HUDEP-2 (cell line): ENCODE data around the gene FAM72D.
"Not testable (repeated sequence)": the region's sequence is repeated elsewhere in the genome, so short reads cannot be mapped to it uniquely, and the experiment has no call there.

Source experiments
- DNase-seq, 76 experiments: peaks; one replicate each; lab custom pipeline; 2025; ENCODE audit not compliant: unreplicated experiment in 76 of 76; lab: John Stamatoyannopoulos, UW

Gene FAM72D

DNA sequence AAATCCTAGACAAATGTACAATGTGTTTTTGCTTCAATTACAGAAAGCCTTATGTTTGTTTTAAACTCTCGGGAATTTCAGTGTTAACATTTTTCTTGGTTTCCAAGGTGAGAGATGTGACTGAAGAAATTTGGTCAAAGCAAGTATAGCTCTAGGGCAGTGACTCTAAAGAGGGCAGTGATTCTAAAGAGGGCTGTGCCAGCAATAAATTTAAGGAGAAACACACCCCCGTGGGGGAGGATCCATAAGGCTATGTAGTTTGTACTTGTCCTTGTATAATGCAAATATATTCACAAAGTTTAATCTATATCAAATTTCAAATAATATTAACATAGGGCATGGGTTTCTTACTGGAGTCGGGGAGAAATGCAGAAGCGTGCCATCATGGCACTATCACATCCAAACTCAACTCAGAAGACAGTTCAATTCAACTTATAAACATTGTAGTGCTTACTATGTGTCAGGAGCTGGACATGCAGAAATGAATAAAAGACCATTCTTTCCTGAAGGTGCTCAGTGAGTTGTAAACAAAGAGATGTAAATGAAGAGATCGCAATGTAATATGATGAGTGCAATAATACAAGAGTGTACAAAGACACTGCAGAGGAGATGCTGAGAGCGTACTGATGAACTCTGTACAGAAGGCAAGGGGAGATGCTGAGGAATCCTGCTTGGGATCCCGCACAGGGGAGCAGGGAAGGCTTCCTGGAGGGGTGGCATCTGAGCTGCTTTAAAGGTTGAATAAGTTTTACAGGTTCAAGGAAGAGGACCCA lies 13.1 kb upstream of the FAM72D start:
- not testable (repeated sequence) for DNase-seq

DNA sequence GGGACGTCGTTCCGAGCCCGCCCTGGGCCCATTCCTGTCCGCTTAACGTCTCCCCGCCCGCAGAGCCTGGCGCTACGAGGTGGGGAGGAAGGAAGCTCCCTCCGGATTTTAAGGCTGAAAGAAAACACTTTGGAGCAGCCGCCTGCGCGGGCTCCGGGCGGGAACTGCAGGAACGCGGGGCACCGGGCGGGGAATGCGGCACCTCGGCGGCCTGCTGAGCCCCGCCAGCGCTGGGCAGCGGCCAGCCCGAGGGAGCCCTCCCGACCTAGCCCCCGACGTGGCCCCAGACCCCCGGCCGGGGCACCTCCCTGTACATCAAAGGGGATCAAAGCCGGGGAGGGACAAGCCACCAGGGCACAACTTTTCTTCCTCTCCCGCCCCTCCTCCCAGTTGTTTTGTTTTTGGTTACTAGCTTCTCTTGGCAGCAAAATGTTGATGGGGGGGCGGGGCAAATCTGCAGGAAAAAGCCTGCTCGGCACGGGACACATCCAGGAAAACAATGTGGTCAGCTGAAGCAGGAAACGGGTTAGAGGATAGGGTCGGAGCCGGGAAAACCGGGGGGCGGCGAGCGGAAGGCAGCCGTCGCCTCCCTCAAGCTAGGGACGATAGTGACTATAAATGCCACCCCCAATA lies 2.1 kb upstream of the FAM72D start:
- DNase-seq = not testable (repeated sequence)

DNA sequence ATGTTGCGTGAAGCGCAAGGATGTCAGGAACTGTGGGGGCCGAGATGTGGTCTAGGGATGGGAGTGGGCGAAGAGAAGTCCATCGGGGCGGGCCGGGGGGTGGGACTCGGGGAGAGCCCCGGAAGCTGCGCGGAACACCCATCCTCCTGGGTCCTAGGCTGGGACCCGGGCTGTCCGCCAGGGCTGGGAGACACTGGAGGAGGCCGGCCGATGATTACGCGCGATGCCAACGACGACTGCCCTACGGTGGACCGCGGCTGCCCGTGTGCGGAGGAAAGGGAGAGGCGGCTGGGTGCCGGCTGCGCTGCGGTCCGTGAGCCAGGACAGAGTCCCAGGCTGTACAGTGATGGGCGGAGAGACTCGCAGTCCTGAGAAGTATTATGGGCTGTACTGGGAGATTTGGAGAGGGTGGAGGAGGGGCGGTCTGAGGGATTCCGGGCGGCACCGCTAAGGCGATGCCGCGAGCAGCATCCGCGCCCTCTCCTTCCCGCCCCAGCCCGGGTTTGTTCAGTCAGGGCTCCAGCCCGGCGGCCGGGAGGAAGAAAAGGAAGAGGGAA lies 1.0 kb upstream of the FAM72D start:
- DNase-seq = not testable (repeated sequence)

DNA sequence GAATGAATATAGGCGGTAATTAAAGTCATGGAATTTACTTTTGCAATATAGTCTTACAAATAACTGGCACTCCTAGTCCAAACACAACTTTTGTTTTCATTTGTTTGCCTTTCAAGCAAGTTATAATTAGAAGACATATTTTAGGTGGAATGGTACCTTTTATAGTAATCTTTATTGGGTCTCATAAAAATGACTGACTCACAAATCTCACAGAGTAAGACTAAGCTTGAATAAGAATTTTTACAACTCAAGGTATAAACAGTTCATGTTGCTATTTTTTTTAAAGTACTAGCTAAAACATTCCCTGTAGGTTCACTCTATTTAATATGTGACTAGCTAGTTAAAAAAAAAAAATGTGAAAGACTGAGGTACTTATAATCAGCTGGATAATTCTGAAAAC lies 6.0 kb downstream of the FAM72D start:
- not testable (repeated sequence) for DNase-seq

DNA sequence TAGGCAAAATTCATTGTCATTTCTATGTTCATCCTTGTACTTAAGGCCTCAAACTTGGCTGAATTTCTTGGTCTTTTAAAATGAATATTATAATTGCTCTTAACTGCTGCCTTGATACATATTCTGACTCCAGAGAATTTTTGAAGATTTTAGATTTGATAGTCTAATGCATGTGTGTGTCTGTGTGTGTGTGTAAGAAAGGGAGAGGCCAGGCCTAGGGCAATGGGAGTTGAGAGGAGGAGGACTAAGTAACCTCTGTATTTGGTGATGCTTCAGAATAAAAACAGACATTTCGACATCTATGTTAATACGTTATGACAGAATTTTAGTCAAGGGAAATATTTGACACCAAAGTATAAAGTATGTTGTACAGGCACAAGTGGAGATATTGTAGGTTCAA lies 7.5 kb downstream of the FAM72D start:
- not testable (repeated sequence) for DNase-seq

DNA sequence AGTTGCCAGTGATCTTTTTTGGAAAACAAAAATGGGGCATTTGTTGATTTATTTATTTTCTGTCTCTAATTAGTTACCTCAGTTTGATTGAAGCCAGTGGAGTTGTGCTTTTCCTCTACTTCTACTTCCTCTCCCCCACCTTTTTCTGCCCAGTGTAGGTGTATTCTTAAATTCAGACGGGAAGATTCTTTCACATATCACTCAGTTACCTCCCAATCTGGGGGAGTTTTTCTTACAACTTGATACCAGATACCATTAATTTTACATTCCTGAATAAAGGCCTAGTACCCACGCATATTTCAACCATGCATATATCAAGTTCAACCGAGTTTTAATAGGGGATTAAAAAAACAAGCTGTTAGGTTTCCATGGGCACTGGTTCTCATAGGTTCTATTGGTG lies 15.9 kb downstream of the FAM72D start:
- not testable (repeated sequence) for DNase-seq

DNA sequence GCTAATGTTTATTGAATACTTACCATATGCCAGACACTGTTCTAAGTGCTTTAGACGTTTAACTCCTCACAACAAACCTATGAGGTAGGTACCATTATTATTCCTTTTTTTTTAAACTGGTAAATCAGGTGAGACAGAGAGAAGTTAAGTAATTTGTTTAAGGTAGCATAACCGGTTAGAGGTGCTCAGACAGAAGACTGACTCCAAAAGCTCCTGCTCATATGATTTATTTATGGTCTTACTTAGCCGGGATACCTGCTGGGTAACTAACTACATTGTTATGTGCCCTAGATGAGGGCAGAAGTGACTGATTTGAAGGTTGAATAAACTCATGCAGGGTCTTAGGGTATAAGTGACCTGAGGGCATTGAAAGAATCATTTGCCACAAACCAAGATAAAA lies 16.9 kb downstream of the FAM72D start:
- not testable (repeated sequence) for DNase-seq

DNA sequence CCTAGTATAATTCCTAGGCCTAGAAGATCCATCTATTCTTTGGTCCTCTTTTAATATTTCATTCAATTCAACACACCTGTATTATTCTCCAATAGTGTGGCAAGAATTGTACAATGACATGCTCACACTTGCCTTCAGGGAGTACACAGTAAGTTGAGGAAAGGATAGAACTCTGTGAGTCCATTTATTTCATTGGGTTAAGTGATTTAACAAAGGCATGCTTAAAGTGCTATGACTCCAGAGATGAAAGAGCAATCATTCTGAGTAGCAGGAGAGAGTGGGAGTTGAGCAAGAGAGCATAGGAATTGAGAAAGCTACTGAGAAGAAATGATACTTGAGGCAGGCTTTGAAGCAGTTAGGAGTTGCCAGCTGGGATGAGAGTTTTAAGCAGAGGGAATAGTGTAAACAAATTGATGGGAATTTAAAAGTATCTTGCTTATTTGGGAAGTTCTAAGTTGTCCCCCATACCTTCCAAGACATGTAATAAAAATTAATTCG lies 18.8 kb downstream of the FAM72D start:
- not testable (repeated sequence) for DNase-seq

DNA sequence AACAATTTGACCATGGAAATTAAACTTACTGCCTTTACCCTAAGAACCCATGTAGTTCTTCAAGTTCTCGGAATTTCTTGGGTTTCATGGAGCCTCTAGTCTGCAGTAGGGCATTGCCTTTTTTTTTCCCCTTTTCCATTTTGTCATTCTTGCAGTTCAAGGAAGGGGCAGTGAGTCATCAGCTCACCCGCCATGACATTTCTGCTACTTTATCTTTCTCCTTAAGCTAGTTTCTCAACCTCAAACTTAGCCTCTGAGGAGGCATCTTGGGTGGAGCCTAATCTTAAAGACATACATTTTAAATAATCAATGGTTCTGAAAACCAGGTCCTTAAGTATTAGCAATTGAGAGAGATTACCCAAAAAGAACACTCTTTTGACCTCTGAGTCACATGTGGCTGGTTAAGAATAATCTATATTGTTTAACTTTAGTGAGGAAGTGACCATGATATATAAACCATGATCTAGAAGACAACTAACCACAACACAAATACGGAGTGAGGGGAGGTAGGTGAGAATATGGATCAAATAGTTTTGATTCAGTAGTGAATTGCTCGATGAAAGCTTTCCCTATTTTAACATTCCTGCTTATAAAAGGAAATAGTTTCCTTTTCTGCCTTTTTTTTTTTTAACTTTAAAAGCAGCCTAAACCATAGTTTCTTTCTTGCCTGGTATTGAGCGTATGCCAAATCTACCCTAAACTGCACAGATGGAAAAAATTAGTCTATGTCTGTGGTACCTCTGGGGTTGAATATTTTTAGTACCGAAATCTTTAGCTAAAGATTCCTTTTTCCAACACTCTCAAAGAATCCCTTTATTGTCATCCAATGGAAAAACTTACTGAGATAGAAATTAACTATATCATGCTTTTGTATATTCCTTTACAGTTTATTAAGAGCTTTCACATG lies 20.1 kb downstream of the FAM72D start:
- DNase-seq = not testable (repeated sequence)

DNA sequence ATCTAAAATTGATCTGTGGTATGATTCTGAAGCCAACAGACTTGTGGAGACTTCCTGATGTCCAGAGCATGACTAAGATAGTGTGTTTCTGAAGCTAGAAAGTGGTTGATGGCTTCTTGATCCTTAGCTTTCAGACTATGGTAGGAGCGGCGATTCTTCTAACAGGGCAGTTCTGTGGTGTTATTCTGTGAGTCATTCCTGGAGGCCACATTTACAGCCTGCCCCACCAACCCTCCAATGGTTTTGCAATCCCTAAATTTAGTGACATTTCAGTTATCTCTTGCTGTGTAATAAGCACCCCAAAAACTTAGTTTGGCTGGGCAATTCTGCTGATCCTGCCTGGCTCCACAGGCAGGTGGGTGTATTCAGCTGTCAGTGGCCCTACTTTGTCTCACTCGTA lies 24.1 kb downstream of the FAM72D start:
- not testable (repeated sequence) for DNase-seq

DNA sequence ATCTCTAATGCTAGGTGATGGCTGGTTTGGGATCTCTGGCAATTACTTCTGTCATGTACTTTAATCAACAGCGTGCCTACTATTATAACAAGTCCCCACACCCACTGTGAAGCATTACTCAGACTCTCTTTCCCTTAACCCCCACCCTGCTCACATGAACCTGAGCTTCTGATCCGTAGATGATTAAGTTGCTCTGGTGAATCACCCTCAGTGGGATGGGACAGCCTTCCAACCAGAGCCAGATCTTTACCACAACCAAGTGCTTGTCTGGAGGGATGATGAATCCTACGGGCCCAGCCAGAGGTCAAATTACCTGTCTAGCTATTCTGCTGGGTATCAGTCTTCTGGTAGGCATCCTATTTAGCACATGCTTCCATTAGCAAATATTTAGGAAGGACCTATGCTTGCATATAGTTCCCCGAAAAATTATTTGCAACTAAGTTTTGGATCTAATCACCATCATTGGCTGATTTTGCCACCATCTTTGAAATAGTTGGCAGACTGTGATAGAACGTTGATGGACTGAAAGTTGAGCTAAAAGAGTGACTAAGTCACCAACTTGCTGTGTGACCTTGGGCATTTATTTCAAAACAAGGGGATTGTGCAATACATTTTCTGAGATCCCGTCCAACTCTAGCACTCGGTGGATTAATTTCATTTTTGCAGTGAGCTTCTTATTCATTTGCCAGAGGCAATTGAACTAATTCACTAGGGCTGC lies 26.7 kb downstream of the FAM72D start:
- DNase-seq = not testable (repeated sequence)

DNA sequence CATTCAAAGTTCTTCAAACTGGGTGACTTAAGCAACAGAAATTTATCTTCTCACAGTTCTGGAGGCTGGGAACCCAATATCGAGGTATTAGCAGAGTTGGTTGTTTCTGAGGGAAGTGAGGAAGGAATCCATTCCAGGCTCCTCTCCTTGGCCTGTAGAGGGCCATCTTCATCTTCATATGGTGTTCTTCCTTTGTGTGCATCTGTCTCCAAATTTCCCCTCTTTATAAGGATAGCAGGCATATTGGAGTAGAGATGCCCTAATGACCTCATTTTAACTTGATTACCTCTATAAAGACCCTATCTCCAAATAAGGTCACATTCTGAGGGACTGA lies 27.3 kb downstream of the FAM72D start:
- DNase-seq = not testable (repeated sequence)

DNA sequence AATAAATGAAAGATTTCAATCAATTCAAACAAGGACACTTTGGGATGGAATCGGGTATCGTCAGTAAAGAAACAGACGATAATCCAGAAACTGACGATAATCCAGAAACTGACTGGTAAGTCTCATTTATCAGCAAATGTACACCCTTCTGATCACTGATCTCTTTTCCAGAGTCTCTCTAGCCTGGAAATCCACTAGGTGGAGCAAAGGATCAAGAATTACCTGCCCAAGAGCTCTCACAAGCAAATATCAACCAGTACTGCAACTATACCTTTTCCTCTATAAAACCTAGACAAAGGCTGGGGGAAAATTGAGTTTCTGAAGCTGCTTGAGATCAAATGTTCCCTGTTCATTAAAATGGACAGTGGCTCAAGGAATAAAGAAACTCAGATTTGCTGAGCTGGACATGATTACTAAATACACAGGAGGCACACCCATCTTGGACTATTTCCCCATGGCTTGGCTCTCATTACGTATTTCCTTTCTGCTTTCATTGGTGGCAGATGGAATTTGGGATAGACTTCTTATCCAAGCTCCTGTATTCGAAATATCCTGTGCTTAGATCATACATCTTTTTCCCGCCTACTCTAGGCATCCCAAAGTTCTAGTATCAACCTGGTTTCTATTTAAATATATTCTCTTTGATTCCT lies 28.3 kb downstream of the FAM72D start:
- DNase-seq = not testable (repeated sequence)

DNA sequence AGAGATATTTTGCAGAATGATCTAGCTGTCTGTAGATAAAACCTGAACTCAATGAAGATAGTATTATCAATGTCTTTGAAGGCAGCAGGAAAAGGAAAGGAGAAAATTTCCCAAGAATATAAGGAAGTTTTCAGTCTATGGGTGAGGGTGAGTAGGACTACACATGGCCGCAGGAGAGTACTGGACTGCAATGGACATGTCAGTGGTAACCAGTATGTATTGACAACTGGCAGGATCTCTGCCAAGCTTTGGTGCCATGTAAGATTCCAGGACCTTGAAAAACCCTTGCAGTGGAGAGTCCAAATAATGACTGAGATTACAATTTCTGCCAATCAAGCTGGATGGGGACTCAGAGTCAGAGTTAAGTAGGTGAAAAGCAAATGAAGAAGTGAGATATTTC lies 29.3 kb downstream of the FAM72D start:
- DNase-seq = not testable (repeated sequence)

DNA sequence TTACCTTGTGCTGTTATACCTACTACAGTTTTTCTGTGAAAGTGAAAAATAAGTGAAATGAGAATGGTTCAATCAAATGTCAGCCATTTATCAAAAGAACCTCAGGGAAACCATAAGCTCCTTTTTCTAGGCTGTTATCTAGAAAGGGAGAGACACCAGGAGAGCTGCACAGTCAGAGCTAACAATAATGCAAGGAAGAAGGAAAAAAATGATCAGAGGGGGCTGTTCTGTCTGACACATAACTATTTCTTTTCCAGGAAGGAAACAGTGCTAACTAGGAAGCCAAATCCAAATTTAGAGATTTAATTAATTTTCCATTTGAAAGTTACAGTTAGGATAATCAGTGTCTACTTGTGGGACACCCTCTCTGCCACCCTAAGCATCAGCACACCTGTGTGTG lies 31.4 kb downstream of the FAM72D start:
- DNase-seq = not testable (repeated sequence)

DNA sequence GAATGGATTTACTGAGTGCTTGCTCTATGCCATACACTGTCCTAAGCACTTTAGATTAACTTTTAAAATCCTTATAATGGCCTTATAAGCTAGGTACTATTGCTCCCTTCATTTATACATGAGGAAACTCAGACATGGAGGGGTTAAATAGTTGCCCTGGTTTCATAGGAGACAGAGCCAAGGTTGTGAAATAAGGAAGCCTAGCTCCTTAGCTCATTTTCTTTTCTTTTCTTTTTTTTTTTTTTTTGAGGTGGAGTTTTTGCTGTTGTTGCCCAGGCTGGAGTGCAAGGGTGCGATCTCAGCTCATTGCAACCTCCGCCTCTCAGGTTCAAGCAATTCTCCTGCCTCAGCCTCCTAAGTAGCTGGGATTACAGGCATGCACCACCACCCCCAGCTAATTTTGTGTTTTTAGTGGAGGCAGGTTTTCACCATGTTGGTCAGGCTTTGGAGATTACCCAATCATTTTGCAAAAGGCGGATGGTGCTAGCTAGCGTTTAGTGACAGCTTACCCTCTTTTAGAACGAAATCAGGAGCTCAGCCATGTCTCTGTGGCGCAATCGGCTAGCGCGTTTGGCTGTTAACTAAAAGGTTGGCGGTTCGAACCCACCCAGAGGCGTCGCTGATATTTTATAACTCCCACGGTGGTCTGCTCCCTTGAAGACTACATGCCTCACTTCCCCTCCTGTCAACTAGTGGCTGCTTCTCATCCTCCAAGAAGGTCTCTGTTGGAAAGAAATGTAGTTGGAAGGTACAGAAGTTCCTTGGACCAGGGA lies 33.1 kb downstream of the FAM72D start:
- DNase-seq = not testable (repeated sequence)

DNA sequence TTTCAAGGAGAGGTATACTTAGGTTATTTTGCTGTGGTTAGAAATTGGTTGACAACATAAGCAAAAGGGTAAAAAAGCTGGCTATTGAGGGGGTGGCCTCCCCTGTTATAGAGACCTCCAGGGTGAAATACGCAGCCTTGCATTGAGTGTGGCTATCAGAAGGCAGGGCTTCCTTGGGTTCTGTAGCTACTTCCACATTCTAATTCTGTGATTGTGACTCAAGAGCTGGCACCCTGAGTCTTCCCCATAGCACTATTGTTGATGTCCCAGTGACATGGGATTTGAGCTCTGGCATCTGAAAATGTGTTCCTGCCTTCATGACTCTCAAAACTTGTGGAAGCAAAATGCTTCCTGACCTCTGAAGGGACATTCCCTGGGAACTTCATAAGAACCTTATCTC lies 38.7 kb downstream of the FAM72D start:
- not testable (repeated sequence) for DNase-seq

DNA sequence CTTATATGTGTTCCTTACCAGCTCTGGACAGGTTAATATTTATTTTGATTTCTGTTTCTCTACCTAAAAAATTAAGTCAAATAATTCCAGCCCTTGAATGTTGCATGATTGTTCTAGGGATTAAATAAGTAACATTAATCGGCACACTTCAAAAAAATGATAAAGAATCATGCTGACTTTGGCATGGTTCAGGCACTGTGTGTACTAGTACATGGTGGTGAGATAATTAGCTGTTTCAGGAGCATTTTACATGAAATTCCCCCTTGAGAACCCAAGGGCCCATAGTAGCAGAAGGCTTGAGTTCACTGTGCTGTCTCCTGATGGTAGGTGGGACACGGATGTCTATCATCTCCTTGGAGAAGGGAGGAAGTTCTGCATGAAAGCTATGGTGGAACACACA lies 44.8 kb downstream of the FAM72D start:
- not testable (repeated sequence) for DNase-seq
